ENCODE data around the gene ZNF248.

DNA sequence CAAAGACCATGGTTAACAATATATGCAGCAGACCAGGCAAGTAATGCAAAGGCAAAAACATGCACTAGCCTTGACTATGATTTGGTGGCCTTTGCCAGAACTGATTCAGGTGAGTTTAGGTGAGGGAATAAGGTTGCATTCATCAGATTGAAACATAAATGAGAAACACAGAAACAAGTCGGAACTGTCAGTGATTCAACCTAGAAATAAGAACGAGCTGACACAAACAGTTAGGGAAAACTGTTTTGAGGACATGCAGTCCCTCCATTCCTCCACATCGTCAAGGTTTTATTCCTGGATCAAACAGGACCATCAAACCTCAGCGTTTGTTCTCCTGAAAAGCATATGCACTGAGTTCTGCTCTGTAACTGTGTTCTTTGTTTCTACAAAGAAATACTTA is 1.8 kb downstream of the ZNF248 start:
- TF ChIP-seq EZH2 (IDR thresholded peaks at IDR 0.05; ENCODE audit: low read depth): no peak
- TF ChIP-seq, protein P1, sequence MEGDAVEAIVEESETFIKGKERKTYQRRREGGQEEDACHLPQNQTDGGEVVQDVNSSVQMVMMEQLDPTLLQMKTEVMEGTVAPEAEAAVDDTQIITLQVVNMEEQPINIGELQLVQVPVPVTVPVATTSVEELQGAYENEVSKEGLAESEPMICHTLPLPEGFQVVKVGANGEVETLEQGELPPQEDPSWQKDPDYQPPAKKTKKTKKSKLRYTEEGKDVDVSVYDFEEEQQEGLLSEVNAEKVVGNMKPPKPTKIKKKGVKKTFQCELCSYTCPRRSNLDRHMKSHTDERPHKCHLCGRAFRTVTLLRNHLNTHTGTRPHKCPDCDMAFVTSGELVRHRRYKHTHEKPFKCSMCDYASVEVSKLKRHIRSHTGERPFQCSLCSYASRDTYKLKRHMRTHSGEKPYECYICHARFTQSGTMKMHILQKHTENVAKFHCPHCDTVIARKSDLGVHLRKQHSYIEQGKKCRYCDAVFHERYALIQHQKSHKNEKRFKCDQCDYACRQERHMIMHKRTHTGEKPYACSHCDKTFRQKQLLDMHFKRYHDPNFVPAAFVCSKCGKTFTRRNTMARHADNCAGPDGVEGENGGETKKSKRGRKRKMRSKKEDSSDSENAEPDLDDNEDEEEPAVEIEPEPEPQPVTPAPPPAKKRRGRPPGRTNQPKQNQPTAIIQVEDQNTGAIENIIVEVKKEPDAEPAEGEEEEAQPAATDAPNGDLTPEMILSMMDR (conservative IDR thresholded peaks at IDR 0.05): no peak

Measured in PC-9 (cell line).